HepG2 (cell line): ENCODE results near the gene TBX5. TPM values are rescaled to one million over a fixed set of nuclear protein-coding genes. Genes with fewer than 3 reads are reported as not detected.

Experiments
- ATAC-seq: fragments of 200-7000 bp; cut with Tn5 transposase; 3 replicates; pipeline ENCODE4 v1.9.1; 2020; ENCODE audit warnings: mild to moderate bottlenecking, moderate library complexity
- BruUV-seq: library from RNA; stranded (reverse); fragments of 400-500 nt; replicated peaks from 2 replicates; lab custom pipeline; 2021; lab: Mats Ljungman, UMichigan
- CTCF ChIA-PET: fragments of 300-600 bp; formaldehyde crosslinking; extraction: SDS; loops from one replicate; lab custom pipeline; 2021; ENCODE audit warnings: low total read pairs, inconsistent platforms, low intra/inter-chr PET ratio; lab: Yijun Ruan, JAX
- POLR2A ChIA-PET: fragments of 350-600 bp; sonication (Branson Sonifier 250); formaldehyde crosslinking; loops from one replicate; lab custom pipeline; 2020; ENCODE audit warnings: antibody characterized with exemption, inconsistent platforms; lab: Yijun Ruan, JAX
- DNase-seq: peaks from one replicate; pipeline ENCODE4 v3.0.0-alpha.2; 2015; ENCODE audit warnings: low spot score
- FAIRE-seq: peaks from 3 replicates; lab custom pipeline; 2011; peaks lifted over from hg19 to GRCh38; lab: Jason Lieb, UNC
- H2AFZ ChIP-seq: one replicate; pipeline ENCODE4 v1.6.1; 2011; ENCODE audit warnings: low read length, inconsistent platforms
- H3K27ac ChIP-seq: fragments of 300-600 bp; 3 replicates; pipeline ENCODE4 v1.8.0; 2011; ENCODE audit warnings: mixed run types, mild to moderate bottlenecking, mixed read lengths, low read length, inconsistent platforms; ENCODE audit not compliant: insufficient read depth; ENCODE audit errors: extremely low read length
- H3K27me3 ChIP-seq, 2 experiments: fragments of 200-600 bp in 1 of 2; 2 replicates in 1 of 2; 3 replicates in 1 of 2; pipeline versions ENCODE4 v1.6.0 to v1.8.0; 2011; ENCODE audit warnings: low read length in 2 of 2, mild to moderate bottlenecking in 2 of 2, moderate library complexity in 2 of 2, inconsistent platforms in 1 of 2; ENCODE audit not compliant: insufficient read depth in 2 of 2, control insufficient read depth in 1 of 2
- H3K36me3 ChIP-seq, 2 experiments: fragments of 200-600 bp in 1 of 2; replicated peaks in 1 of 2; 2 replicates in 1 of 2; 3 replicates in 1 of 2; pipeline versions ENCODE4 v1.5.1 to v1.8.0; 2011; ENCODE audit warnings: low read length in 2 of 2, inconsistent platforms in 1 of 2; ENCODE audit not compliant: insufficient read depth in 2 of 2, control insufficient read depth in 1 of 2
- H3K4me1 ChIP-seq: 2 replicates; pipeline ENCODE4 v1.5.1; 2012; ENCODE audit warnings: low read length, inconsistent platforms; ENCODE audit not compliant: insufficient read depth
- H3K4me2 ChIP-seq: 2 replicates; pipeline ENCODE4 v1.6.0; 2011; ENCODE audit warnings: low read depth, low read length, inconsistent platforms
- H3K4me3 ChIP-seq, 3 experiments: fragments of 200-600 bp in 1 of 3; sonication (generic), shearing (Covaris generic) in 1 of 3; replicated peaks in 1 of 3; 2 replicates each; pipeline ENCODE4 v1.5.1; 2011 to 2016; ENCODE audit warnings: low read length in 3 of 3, inconsistent platforms in 2 of 3, low read depth in 2 of 3, mild to moderate bottlenecking in 2 of 3, control low read depth in 1 of 3, mixed read lengths in 1 of 3; ENCODE audit not compliant: insufficient read depth in 1 of 3
- H3K79me2 ChIP-seq: one replicate; pipeline ENCODE4 v1.6.1; 2011; ENCODE audit warnings: low read length, inconsistent platforms; ENCODE audit not compliant: insufficient read depth
- H3K9ac ChIP-seq: 2 replicates; pipeline ENCODE4 v1.6.0; 2011; ENCODE audit warnings: mild to moderate bottlenecking, low read depth, low read length, inconsistent platforms; ENCODE audit not compliant: insufficient read depth
- H3K9me3 ChIP-seq: 2 replicates; pipeline ENCODE4 v1.5.1; 2012; ENCODE audit warnings: mild to moderate bottlenecking, low read length
- H4K20me1 ChIP-seq: 2 replicates; pipeline ENCODE4 v1.6.0; 2011; ENCODE audit warnings: inconsistent platforms, mild to moderate bottlenecking, low read length, moderate library complexity; ENCODE audit not compliant: insufficient read depth
- BORCS8-MEF2B ChIP-seq: sonication (generic); formaldehyde crosslinking; IDR thresholded peaks from 2 replicates; pipeline ENCODE4 v1.8.0; 2022; ENCODE audit warnings: mild to moderate bottlenecking, missing genetic modification reagents
- NFE2L2 ChIP-seq: fragments of 150-350 bp; IDR thresholded peaks from 2 replicates; pipeline ENCODE4 v1.6.1; 2014; ENCODE audit warnings: low read length
- SNAI1 ChIP-seq: sonication (generic); formaldehyde crosslinking; IDR thresholded peaks from 2 replicates; pipeline ENCODE4 v1.5.0; 2020; ENCODE audit warnings: mild to moderate bottlenecking, missing genetic modification reagents, borderline replicate concordance
- ZBTB7B ChIP-seq: sonication (generic); formaldehyde crosslinking; IDR thresholded peaks from 2 replicates; pipeline ENCODE4 v1.4.0; 2020; ENCODE audit warnings: missing genetic modification reagents
- ZFP90 ChIP-seq: sonication (generic); formaldehyde crosslinking; IDR thresholded peaks from 2 replicates; pipeline ENCODE4 v1.8.0; 2022; ENCODE audit warnings: missing genetic modification reagents, mild to moderate bottlenecking, inconsistent platforms, borderline replicate concordance
- ZNF207 ChIP-seq: fragments of 450-650 bp; IDR thresholded peaks from 2 replicates; pipeline ENCODE4 v1.6.1; 2016; ENCODE audit warnings: antibody characterized with exemption, borderline replicate concordance
- ZNF263 ChIP-seq: sonication (generic); formaldehyde crosslinking; IDR thresholded peaks from 2 replicates; pipeline ENCODE4 v1.4.0; 2020; ENCODE audit warnings: missing genetic modification reagents
- ZNF296 ChIP-seq: sonication (generic); formaldehyde crosslinking; conservative IDR thresholded peaks from 2 replicates; pipeline ENCODE4 v1.5.0; 2020; ENCODE audit warnings: mild to moderate bottlenecking, missing genetic modification reagents
- ZNF577 ChIP-seq: sonication (generic); formaldehyde crosslinking; IDR thresholded peaks from 2 replicates; pipeline ENCODE4 v1.4.0; 2020; ENCODE audit warnings: mild to moderate bottlenecking, low read depth, missing genetic modification reagents, borderline replicate concordance
- ZSCAN30 ChIP-seq: sonication (generic); formaldehyde crosslinking; IDR thresholded peaks from 2 replicates; pipeline ENCODE4 v1.5.0; 2020; ENCODE audit warnings: mild to moderate bottlenecking, missing genetic modification reagents
- WGBS: methylation state at CpG from one replicate; pipeline ENCODE4 v1.1.6; 2017; ENCODE audit warnings: low lambda C conversion rate; 5-methylcytosine and 5-hydroxymethylcytosine counted together
- in situ Hi-C: cut with HindIII; loops from 2 replicates; pipeline ENCODE4 v1.10.0; 2017; ENCODE audit warnings: low pct_unique_long_range_greater_than_20kb; ENCODE audit not compliant: extremely low pct_ligation_motif_present
- intact Hi-C: fragments of 100-400 bp; cut with micrococcal nuclease; formaldehyde crosslinking; loops from one replicate; pipeline ENCODE4 v1.10.0; 2022; ENCODE audit not compliant: unreplicated experiment
- polyA plus RNA-seq, 8 experiments: library from polyadenylated mRNA; depleted of rRNA in 3 of 8; stranded (reverse) in 7 of 8; unstranded in 1 of 8; fragments of >200 nt; fragmentation: Illumina TruSeq in 4 of 8; extraction: Trizol in 4 of 8; gene quantifications; 2 replicates each; pipeline versions ENCODE4 v1.2.1 to v1.2.3, GENCODE V29; 2011 to 2016; ENCODE audit warnings: low read depth in 4 of 8, missing spikeins in 1 of 8, mixed read lengths in 1 of 8; ENCODE audit not compliant: insufficient read depth in 1 of 8
- total RNA-seq, 5 experiments: library from RNA; depleted of rRNA; stranded (reverse); fragments of >200 nt; fragmentation: Illumina TruSeq; extraction: Trizol; gene quantifications; 2 replicates each; pipeline ENCODE4 v1.2.3, GENCODE V29; 2016; ENCODE audit warnings: low read depth in 1 of 5
- TF ChIP-seq, protein P1 (sequence below): sonication (generic); formaldehyde crosslinking; IDR thresholded peaks from 2 replicates; pipeline ENCODE4 v1.5.0; 2020; ENCODE audit warnings: mild to moderate bottlenecking, missing genetic modification reagents, borderline replicate concordance

Gene TBX5
- total and polyA plus RNA-seq, 2 of the 13 experiments (the other 11 are each of a cell fraction or from before 2014, with no cell fraction given): not detected

- POLR2A ChIA-PET: no interaction called here
- Histone ChIP-seq H3K9me3 (no peaks in the 10 kb centered on the region), H3K4me2 (no peak overlapping the region), H3K79me2 (no peaks in the 10 kb centered on the region), H2AFZ (no peak overlapping the region), H3K36me3 (no peaks in the 10 kb centered on the region), H3K4me3 (no peak overlapping the region), H3K27ac (no peak overlapping the region), H4K20me1 (no peaks in the 10 kb centered on the region), H3K27me3 (peaks cover 5 to 70% of the 10 kb centered on the region in 2 experiments), H3K9ac (no peak overlapping the region), H3K4me1 (no peaks in the 10 kb centered on the region)
- CTCF ChIA-PET: no interaction called here
- TF ChIP-seq ZNF296: no peak
- no peak for TF ChIP-seq SNAI1
- TF ChIP-seq ZNF263 (CRISPR knock-in tag): no peak
- TF ChIP-seq ZBTB7B (CRISPR knock-in tag): no peak
- TF ChIP-seq ZSCAN30 (CRISPR knock-in tag): no peak
- TF ChIP-seq BORCS8-MEF2B (CRISPR knock-in tag): no peak
- no peak for TF ChIP-seq ZFP90 (CRISPR knock-in tag)
- TF ChIP-seq ZNF207: no peak
- no peak for TF ChIP-seq NFE2L2
- TF ChIP-seq ZNF577 (CRISPR knock-in tag): no peak
- TF ChIP-seq, protein P1, sequence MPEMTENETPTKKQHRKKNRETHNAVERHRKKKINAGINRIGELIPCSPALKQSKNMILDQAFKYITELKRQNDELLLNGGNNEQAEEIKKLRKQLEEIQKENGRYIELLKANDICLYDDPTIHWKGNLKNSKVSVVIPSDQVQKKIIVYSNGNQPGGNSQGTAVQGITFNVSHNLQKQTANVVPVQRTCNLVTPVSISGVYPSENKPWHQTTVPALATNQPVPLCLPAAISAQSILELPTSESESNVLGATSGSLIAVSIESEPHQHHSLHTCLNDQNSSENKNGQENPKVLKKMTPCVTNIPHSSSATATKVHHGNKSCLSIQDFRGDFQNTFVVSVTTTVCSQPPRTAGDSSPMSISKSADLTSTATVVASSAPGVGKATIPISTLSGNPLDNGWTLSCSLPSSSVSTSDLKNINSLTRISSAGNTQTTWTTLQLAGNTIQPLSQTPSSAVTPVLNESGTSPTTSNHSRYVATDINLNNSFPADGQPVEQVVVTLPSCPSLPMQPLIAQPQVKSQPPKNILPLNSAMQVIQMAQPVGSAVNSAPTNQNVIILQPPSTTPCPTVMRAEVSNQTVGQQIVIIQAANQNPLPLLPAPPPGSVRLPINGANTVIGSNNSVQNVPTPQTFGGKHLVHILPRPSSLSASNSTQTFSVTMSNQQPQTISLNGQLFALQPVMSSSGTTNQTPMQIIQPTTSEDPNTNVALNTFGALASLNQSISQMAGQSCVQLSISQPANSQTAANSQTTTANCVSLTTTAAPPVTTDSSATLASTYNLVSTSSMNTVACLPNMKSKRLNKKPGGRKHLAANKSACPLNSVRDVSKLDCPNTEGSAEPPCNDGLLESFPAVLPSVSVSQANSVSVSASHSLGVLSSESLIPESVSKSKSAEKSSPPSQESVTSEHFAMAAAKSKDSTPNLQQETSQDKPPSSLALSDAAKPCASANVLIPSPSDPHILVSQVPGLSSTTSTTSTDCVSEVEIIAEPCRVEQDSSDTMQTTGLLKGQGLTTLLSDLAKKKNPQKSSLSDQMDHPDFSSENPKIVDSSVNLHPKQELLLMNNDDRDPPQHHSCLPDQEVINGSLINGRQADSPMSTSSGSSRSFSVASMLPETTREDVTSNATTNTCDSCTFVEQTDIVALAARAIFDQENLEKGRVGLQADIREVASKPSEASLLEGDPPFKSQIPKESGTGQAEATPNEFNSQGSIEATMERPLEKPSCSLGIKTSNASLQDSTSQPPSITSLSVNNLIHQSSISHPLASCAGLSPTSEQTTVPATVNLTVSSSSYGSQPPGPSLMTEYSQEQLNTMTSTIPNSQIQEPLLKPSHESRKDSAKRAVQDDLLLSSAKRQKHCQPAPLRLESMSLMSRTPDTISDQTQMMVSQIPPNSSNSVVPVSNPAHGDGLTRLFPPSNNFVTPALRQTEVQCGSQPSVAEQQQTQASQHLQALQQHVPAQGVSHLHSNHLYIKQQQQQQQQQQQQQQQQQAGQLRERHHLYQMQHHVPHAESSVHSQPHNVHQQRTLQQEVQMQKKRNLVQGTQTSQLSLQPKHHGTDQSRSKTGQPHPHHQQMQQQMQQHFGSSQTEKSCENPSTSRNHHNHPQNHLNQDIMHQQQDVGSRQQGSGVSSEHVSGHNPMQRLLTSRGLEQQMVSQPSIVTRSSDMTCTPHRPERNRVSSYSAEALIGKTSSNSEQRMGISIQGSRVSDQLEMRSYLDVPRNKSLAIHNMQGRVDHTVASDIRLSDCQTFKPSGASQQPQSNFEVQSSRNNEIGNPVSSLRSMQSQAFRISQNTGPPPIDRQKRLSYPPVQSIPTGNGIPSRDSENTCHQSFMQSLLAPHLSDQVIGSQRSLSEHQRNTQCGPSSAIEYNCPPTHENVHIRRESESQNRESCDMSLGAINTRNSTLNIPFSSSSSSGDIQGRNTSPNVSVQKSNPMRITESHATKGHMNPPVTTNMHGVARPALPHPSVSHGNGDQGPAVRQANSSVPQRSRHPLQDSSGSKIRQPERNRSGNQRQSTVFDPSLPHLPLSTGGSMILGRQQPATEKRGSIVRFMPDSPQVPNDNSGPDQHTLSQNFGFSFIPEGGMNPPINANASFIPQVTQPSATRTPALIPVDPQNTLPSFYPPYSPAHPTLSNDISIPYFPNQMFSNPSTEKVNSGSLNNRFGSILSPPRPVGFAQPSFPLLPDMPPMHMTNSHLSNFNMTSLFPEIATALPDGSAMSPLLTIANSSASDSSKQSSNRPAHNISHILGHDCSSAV: no peak
- BruUV-seq: no TSS peak
- intact Hi-C loops: no loop called here
- no peak for FAIRE-seq
- in situ Hi-C loops: no loop called here
- no peak for ATAC-seq
- no peak for DNase-seq
- 10% methylated on average over 11 of the region's 23 CpGs for WGBS
These were observed 35.1 kb upstream of the TBX5 start for GRCh38 chr12:114441039-114441383.
